Measurements from ENCODE around the gene MATK. TPM values are rescaled to one million over a fixed set of nuclear protein-coding genes. Genes with fewer than 3 reads are reported as not detected.

MATK gene
- polyA plus RNA-seq, 1 donor from 2014 or later, result 2.6 TPM

- Histone ChIP-seq H3K4me3 (ENCODE audit: low read length) (no peak overlapping the region), H3K79me2 (replicated peaks; ENCODE audit: insufficient read depth, low read length) (no peaks in the 10 kb centered on the region), H3K9me2 (ENCODE audit: insufficient read depth, low read length) (no peaks in the 10 kb centered on the region), H2AFZ (ENCODE audit: low read depth, low read length) (no peak overlapping the region), H3F3A (ENCODE audit: insufficient read depth, low read length, poor library complexity, severe bottlenecking) (no peaks in the 10 kb centered on the region), H3K4me2 (ENCODE audit: low read length) (no peak overlapping the region), H3K27ac (ENCODE audit: low read length) (no peak overlapping the region), H3K27me3 (ENCODE audit: insufficient read depth, low read depth, low read length) (no peaks in the 10 kb centered on the region), H3K9me3 (ENCODE audit: low read length) (no peaks in the 10 kb centered on the region), H3K36me3 (ENCODE audit: insufficient read depth, low read length) (no peaks in the 10 kb centered on the region), H4K20me1 (ENCODE audit: insufficient read depth) (no peaks in the 10 kb centered on the region), H3K9ac (ENCODE audit: low read length) (no peak overlapping the region)
- TF ChIP-seq TAF1 (IDR thresholded peaks at IDR 0.05; ENCODE audit: low read depth), result no peak
- no peak for TF ChIP-seq EZH2 (IDR thresholded peaks at IDR 0.05; ENCODE audit: borderline replicate concordance, insufficient read depth, low read length, poor library complexity, severe bottlenecking)
- TF ChIP-seq, protein P1, sequence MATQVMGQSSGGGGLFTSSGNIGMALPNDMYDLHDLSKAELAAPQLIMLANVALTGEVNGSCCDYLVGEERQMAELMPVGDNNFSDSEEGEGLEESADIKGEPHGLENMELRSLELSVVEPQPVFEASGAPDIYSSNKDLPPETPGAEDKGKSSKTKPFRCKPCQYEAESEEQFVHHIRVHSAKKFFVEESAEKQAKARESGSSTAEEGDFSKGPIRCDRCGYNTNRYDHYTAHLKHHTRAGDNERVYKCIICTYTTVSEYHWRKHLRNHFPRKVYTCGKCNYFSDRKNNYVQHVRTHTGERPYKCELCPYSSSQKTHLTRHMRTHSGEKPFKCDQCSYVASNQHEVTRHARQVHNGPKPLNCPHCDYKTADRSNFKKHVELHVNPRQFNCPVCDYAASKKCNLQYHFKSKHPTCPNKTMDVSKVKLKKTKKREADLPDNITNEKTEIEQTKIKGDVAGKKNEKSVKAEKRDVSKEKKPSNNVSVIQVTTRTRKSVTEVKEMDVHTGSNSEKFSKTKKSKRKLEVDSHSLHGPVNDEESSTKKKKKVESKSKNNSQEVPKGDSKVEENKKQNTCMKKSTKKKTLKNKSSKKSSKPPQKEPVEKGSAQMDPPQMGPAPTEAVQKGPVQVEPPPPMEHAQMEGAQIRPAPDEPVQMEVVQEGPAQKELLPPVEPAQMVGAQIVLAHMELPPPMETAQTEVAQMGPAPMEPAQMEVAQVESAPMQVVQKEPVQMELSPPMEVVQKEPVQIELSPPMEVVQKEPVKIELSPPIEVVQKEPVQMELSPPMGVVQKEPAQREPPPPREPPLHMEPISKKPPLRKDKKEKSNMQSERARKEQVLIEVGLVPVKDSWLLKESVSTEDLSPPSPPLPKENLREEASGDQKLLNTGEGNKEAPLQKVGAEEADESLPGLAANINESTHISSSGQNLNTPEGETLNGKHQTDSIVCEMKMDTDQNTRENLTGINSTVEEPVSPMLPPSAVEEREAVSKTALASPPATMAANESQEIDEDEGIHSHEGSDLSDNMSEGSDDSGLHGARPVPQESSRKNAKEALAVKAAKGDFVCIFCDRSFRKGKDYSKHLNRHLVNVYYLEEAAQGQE (IDR thresholded peaks at IDR 0.05; ENCODE audit: borderline replicate concordance), result no peak
- TF ChIP-seq, protein P2, sequence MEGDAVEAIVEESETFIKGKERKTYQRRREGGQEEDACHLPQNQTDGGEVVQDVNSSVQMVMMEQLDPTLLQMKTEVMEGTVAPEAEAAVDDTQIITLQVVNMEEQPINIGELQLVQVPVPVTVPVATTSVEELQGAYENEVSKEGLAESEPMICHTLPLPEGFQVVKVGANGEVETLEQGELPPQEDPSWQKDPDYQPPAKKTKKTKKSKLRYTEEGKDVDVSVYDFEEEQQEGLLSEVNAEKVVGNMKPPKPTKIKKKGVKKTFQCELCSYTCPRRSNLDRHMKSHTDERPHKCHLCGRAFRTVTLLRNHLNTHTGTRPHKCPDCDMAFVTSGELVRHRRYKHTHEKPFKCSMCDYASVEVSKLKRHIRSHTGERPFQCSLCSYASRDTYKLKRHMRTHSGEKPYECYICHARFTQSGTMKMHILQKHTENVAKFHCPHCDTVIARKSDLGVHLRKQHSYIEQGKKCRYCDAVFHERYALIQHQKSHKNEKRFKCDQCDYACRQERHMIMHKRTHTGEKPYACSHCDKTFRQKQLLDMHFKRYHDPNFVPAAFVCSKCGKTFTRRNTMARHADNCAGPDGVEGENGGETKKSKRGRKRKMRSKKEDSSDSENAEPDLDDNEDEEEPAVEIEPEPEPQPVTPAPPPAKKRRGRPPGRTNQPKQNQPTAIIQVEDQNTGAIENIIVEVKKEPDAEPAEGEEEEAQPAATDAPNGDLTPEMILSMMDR (IDR thresholded peaks at IDR 0.05; ENCODE audit: poor library complexity, severe bottlenecking), result no peak
- no peak for TF ChIP-seq SMC3 (conservative IDR thresholded peaks at IDR 0.05; ENCODE audit: poor library complexity)
- TF ChIP-seq MXI1 (conservative IDR thresholded peaks at IDR 0.05; ENCODE audit: poor library complexity, severe bottlenecking), result no peak
- TF ChIP-seq EP300 (conservative IDR thresholded peaks at IDR 0.05; ENCODE audit: poor library complexity, severe bottlenecking), result no peak
- no peak for TF ChIP-seq POLR2AphosphoS5 (IDR thresholded peaks at IDR 0.05)
- no peak for TF ChIP-seq RAD21 (conservative IDR thresholded peaks at IDR 0.05)
Measured at GRCh38 chr19:3818918-3819317, 32.7 kb upstream of the MATK start.

DNA sequence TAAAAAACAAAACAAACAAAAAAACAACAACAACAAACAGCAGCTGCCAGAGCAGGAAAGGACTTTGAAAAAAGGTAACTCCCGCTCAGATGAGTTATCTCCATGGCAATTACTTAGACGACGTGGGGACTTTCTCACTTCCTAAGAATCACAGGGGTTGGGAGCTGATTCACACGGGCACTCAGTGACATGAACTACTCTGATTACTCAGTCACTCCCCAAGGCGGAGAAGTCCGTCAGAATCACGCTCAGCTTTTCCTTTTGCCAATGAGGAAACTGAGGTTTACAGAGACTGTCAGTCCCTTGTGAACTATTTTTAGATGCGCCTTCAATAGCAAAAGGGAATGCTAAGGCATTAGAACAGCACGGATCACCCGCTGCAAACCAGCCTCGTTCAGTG is 32.3 kb upstream of the MATK start:
- no peaks in the 10 kb centered on the region for H3K9me2 ChIP-seq (ENCODE audit: insufficient read depth, low read length)
- H3K4me3 ChIP-seq (ENCODE audit: low read length), result no peak overlapping the region
- no peaks in the 10 kb centered on the region for H3F3A ChIP-seq (ENCODE audit: insufficient read depth, low read length, poor library complexity, severe bottlenecking)
- no peaks in the 10 kb centered on the region for H3K79me2 ChIP-seq (replicated peaks; ENCODE audit: insufficient read depth, low read length)
- no peaks in the 10 kb centered on the region for H3K36me3 ChIP-seq (ENCODE audit: insufficient read depth, low read length)
- H4K20me1 ChIP-seq (ENCODE audit: insufficient read depth), result no peaks in the 10 kb centered on the region
- H2AFZ ChIP-seq (ENCODE audit: low read depth, low read length), result no peak overlapping the region
- no peaks in the 10 kb centered on the region for H3K9me3 ChIP-seq (ENCODE audit: low read length)
- H3K27ac ChIP-seq (ENCODE audit: low read length), result no peak overlapping the region
- H3K4me2 ChIP-seq (ENCODE audit: low read length), result no peak overlapping the region
- TF ChIP-seq SMC3 (conservative IDR thresholded peaks at IDR 0.05; ENCODE audit: poor library complexity) (no peak), RAD21 (conservative IDR thresholded peaks at IDR 0.05) (no peak), POLR2AphosphoS5 (IDR thresholded peaks at IDR 0.05) (no peak), TAF1 (IDR thresholded peaks at IDR 0.05; ENCODE audit: low read depth) (no peak), EZH2 (IDR thresholded peaks at IDR 0.05; ENCODE audit: borderline replicate concordance, insufficient read depth, low read length, poor library complexity, severe bottlenecking) (no peak), EP300 (conservative IDR thresholded peaks at IDR 0.05; ENCODE audit: poor library complexity, severe bottlenecking) (no peak), MXI1 (conservative IDR thresholded peaks at IDR 0.05; ENCODE audit: poor library complexity, severe bottlenecking) (no peak)
- TF ChIP-seq, protein P1 (IDR thresholded peaks at IDR 0.05; ENCODE audit: borderline replicate concordance), result no peak
- TF ChIP-seq, protein P2 (IDR thresholded peaks at IDR 0.05; ENCODE audit: poor library complexity, severe bottlenecking), result no peak
- no peak overlapping the region for H3K9ac ChIP-seq (ENCODE audit: low read length)
- no peaks in the 10 kb centered on the region for H3K27me3 ChIP-seq (ENCODE audit: insufficient read depth, low read depth, low read length)

Data from neural cell (in vitro differentiated cells).